ENCODE results near the gene TECPR2. TPM values are rescaled to one million over a fixed set of nuclear protein-coding genes. Genes with fewer than 3 reads are reported as not detected.
"Not testable (repeated sequence)": the region's sequence is repeated elsewhere in the genome, so short reads cannot be mapped to it uniquely, and the experiment has no call there.

Gene TECPR2
- total RNA-seq, 3 donors from 2014 or later = 19.8 to 25.2 (median 19.9) TPM

DNA sequence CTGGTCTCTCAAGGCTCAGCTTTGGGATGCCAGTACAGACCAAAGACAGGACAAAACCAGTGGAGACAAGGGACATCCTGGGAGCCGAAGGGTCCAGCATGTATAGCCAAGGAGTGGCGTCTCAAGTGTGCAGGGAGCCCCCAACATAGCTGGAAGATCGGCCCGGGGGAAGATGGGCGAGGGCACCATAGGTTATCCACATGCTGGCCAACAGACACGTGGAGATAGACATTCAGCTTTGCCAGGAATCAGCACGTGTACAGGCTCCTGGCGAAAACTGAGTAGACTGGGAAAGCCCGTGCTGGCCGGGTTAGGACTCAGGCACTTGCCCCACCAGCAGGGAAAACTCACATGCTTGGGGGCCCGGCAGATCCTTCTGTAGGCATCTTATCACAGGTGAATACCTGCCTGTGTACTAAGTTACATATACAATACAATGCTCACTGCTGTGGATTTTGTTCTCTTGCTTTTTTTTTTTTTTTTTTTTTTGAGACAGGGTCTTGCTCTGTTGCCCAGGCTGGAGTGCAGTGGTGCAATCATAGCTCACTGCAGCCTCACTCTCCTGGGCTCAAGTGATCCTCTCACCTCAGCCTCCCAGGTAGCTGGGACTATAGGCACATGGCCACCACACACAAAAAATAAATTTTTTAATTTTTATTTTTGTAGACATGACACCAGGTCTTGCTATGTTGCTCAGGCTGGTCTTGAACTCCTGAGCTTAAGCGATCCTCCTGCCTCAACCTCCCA is 152.4 kb downstream of the TECPR2 start:
- Histone ChIP-seq H3K36me3 (no peaks in the 10 kb centered on the region), H3K9me3 (no peaks in the 10 kb centered on the region), H3K27ac (no peak overlapping the region), H3K4me1 (peaks cover 1 to 4% of the 10 kb centered on the region in 2 donors), H3K4me3 (no peak overlapping the region), H3K27me3 (no peaks in the 10 kb centered on the region)
- DNase-seq (ENCODE audit: low spot score in 2 of 2) = no peak
- TF ChIP-seq, protein P1, sequence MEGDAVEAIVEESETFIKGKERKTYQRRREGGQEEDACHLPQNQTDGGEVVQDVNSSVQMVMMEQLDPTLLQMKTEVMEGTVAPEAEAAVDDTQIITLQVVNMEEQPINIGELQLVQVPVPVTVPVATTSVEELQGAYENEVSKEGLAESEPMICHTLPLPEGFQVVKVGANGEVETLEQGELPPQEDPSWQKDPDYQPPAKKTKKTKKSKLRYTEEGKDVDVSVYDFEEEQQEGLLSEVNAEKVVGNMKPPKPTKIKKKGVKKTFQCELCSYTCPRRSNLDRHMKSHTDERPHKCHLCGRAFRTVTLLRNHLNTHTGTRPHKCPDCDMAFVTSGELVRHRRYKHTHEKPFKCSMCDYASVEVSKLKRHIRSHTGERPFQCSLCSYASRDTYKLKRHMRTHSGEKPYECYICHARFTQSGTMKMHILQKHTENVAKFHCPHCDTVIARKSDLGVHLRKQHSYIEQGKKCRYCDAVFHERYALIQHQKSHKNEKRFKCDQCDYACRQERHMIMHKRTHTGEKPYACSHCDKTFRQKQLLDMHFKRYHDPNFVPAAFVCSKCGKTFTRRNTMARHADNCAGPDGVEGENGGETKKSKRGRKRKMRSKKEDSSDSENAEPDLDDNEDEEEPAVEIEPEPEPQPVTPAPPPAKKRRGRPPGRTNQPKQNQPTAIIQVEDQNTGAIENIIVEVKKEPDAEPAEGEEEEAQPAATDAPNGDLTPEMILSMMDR (IDR thresholded peaks at IDR 0.05) = no peak
- TF ChIP-seq POLR2A (IDR thresholded peaks at IDR 0.05) (no peak), POLR2AphosphoS5 (IDR thresholded peaks at IDR 0.05) (no peak)
- intact Hi-C loops (cut with DNase I; ENCODE audit: low total_unique reads) = loop anchor here (2.0 to 10.0 kb wide), 3 partner anchors 76 to 1087 kb away; partner anchors contain the start of gene ZNF839

DNA sequence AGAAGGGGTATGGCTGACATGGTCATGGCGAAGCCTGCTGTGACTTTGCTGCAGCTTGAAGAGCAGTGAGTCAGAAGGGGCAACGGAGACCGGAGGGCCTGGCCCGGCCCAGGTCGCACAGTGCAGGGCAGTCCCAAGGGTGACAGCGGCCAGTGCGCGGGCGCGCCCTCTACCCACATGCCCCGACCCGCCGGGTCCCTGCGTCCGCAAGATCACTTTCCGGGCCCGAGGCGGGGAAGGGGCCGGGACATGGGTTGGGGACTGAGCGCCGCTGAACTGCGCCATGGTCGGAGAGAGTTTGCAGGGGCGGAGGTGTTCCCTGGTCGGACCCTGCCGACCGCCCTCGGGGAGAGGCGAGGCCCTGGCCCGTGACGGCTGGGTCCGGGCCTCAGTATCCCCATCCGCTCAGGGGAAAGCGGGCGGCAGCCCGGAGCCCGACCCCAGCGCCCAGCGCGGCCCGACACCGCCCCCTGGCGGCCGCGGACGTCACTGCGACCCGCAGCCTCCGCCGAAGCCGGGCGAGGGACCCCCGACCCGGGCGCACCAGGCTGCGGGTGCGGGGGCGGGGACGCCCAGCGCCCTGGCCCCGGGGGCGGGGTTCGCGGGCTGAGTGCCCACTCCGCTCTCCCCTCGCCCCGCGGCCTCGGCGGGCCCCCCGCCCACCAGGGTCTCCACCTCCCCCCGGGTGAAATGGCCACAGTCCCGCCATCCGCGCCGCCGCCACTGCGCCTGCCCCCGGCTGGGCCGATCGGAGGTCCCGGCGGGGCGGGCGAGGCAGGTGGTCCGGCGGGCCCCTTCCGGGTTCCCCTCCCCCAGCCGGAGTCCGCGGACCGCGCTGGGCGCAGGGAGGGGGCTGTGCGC is 154.0 kb downstream of the TECPR2 start:
- no peaks in the 10 kb centered on the region for H3K9me3 ChIP-seq
- no peaks in the 10 kb centered on the region for H3K4me1 ChIP-seq
- peak overlapping the region; percentile 80 to 82 for H3K27ac ChIP-seq
- peak overlapping the region; percentile 54 to 94 (median 89) for H3K4me3 ChIP-seq
- TF ChIP-seq POLR2AphosphoS5 (IDR thresholded peaks at IDR 0.05) = no peak
- TF ChIP-seq, protein P1 (IDR thresholded peaks at IDR 0.05) = peak; percentile 26 to 97 (median 39)
- intact Hi-C loops (cut with DNase I; ENCODE audit: low total_unique reads) = loop anchor here (5.0 to 10.0 kb wide), 2 partner anchors 202 to 1086 kb away; partner anchors contain the start of gene ZNF839
- no peaks in the 10 kb centered on the region for H3K36me3 ChIP-seq
- H3K27me3 ChIP-seq = no peaks in the 10 kb centered on the region
- DNase-seq (ENCODE audit: low spot score in 2 of 2) = no peak

- Histone ChIP-seq H3K27ac (peak overlapping the region; percentile 80 to 82), H3K4me1 (no peaks in the 10 kb centered on the region), H3K27me3 (no peaks in the 10 kb centered on the region), H3K4me3 (peak overlapping the region; percentile 54 to 94 (median 89)), H3K9me3 (no peaks in the 10 kb centered on the region), H3K36me3 (no peaks in the 10 kb centered on the region)
- TF ChIP-seq POLR2A (IDR thresholded peaks at IDR 0.05) (no peak), POLR2AphosphoS5 (IDR thresholded peaks at IDR 0.05) (no peak)
- TF ChIP-seq, protein P1 (IDR thresholded peaks at IDR 0.05) = no peak
- DNase-seq (ENCODE audit: low spot score in 2 of 2) = no peak
- intact Hi-C loops (cut with DNase I; ENCODE audit: low total_unique reads) = loop anchor here (5.0 to 10.0 kb wide), 2 partner anchors 203 to 1085 kb away; partner anchors contain the start of gene ZNF839
Measured at GRCh38 chr14:102517392-102518062, 154.8 kb downstream of the TECPR2 start.

- H3K9me3 ChIP-seq = no peaks in the 10 kb centered on the region
- no peak for DNase-seq (ENCODE audit: low spot score in 2 of 2)
- intact Hi-C loops (cut with DNase I; ENCODE audit: low total_unique reads) = loop anchor here (5.0 to 10.0 kb wide), 2 partner anchors 203 to 1084 kb away; partner anchors contain the start of gene ZNF839
- H3K36me3 ChIP-seq = no peaks in the 10 kb centered on the region
- H3K4me1 ChIP-seq = no peaks in the 10 kb centered on the region
- TF ChIP-seq POLR2A (IDR thresholded peaks at IDR 0.05) (no peak), POLR2AphosphoS5 (IDR thresholded peaks at IDR 0.05) (no peak)
- TF ChIP-seq, protein P1 (IDR thresholded peaks at IDR 0.05) = no peak
- no peak overlapping the region for H3K27ac ChIP-seq
- no peak overlapping the region for H3K4me3 ChIP-seq
- H3K27me3 ChIP-seq = no peaks in the 10 kb centered on the region
Measured at GRCh38 chr14:102518063-102518648, 155.4 kb downstream of the TECPR2 start.

DNA sequence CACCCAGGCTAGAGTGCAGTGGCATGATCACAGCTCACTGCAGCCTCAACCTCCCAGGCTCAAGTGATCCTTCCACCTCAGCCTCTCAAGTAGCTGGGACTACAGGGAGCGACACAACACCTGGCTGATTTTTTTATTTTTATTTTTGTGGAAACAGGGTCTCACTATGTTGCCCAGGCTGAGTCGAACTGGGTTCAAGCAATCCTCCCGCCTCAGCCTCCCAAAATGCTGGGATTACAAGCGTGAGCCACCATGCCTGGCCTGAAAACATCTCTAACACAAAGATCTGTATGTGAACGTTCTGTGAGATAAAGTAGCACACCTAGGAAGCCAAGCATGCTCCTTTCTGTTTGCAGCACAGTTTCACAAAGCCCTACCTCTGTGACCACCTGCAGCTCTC is 157.0 kb downstream of the TECPR2 start:
- not testable (repeated sequence) for DNase-seq (ENCODE audit: low spot score in 2 of 2)
- intact Hi-C loops (cut with DNase I; ENCODE audit: low total_unique reads) = loop anchor here (5.0 to 10.0 kb wide), 2 partner anchors 205 to 1083 kb away; partner anchors contain the start of gene ZNF839

More for the DNA sequence above, 157.0 kb downstream of the TECPR2 start:
- H3K27me3 ChIP-seq, H3K36me3 ChIP-seq, H3K27ac ChIP-seq, H3K4me1 ChIP-seq, H3K9me3 ChIP-seq, H3K4me3 ChIP-seq: not testable (repeated sequence)

All from breast epithelium (tissue), 4 donors.